Keratinocyte (primary cell): ENCODE measurements around the gene KSR2. TPM values are rescaled to one million over a fixed set of nuclear protein-coding genes. Genes with fewer than 3 reads are reported as not detected.

Experiments
- DNase-seq: peaks from one replicate; pipeline ENCODE4 v3.0.0-alpha.2; 2011; ENCODE audit warnings: low read depth, missing footprints, low spot score
- FAIRE-seq: peaks from 2 replicates; lab custom pipeline; 2011; peaks lifted over from hg19 to GRCh38; lab: Jason Lieb, UNC
- H2AFZ ChIP-seq: 2 replicates; pipeline ENCODE4 v1.6.0; 2012; ENCODE audit warnings: low read length, control low read depth, inconsistent platforms; ENCODE audit not compliant: control insufficient read depth
- H3K27ac ChIP-seq: 2 replicates; pipeline ENCODE4 v1.5.1; 2011; ENCODE audit warnings: low read length; ENCODE audit not compliant: control insufficient read depth, insufficient read depth
- H3K27me3 ChIP-seq: 3 replicates; pipeline ENCODE4 v1.6.0; 2011; ENCODE audit warnings: low read length; ENCODE audit not compliant: control insufficient read depth, insufficient read depth; ENCODE audit errors: extremely low read depth
- H3K36me3 ChIP-seq, 2 experiments: 2 replicates in 1 of 2; 3 replicates in 1 of 2; pipeline ENCODE4 v1.5.1; 2011; ENCODE audit warnings: low read length in 2 of 2, mild to moderate bottlenecking in 1 of 2; ENCODE audit not compliant: control insufficient read depth in 2 of 2, insufficient read depth in 2 of 2; ENCODE audit errors: extremely low read depth in 1 of 2
- H3K4me1 ChIP-seq: 3 replicates; pipeline ENCODE4 v1.5.1; 2011; ENCODE audit warnings: low read length; ENCODE audit not compliant: control insufficient read depth, insufficient read depth; ENCODE audit errors: extremely low read depth
- H3K4me2 ChIP-seq: 3 replicates; pipeline ENCODE4 v1.6.0; 2011; ENCODE audit warnings: low read depth, low read length; ENCODE audit not compliant: control insufficient read depth, insufficient read depth; ENCODE audit errors: extremely low read depth
- H3K4me3 ChIP-seq, 3 experiments: fragments of 200-600 bp in 1 of 3; sonication (generic) in 1 of 3; 2 replicates in 2 of 3; 3 replicates in 1 of 3; pipeline ENCODE4 v1.5.1; 2011 to 2016; ENCODE audit warnings: low read length in 3 of 3, mild to moderate bottlenecking in 3 of 3, control low read depth in 2 of 3, inconsistent platforms in 1 of 3, low read depth in 1 of 3, mixed read lengths in 1 of 3, mixed run types in 1 of 3, moderate library complexity in 1 of 3; ENCODE audit not compliant: control insufficient read depth in 2 of 3, insufficient read depth in 2 of 3; ENCODE audit errors: extremely low read depth in 1 of 3
- H3K79me2 ChIP-seq: 2 replicates; pipeline ENCODE4 v1.6.0; 2012; ENCODE audit warnings: low read length; ENCODE audit not compliant: control insufficient read depth, insufficient read depth
- H3K9ac ChIP-seq: 3 replicates; pipeline ENCODE4 v1.6.0; 2011; ENCODE audit warnings: low read length; ENCODE audit not compliant: control insufficient read depth, insufficient read depth; ENCODE audit errors: extremely low read depth
- H3K9me1 ChIP-seq: 3 replicates; pipeline ENCODE4 v1.6.0; 2011; ENCODE audit warnings: low read length; ENCODE audit not compliant: control insufficient read depth, insufficient read depth; ENCODE audit errors: extremely low read depth
- H3K9me3 ChIP-seq: 2 replicates; pipeline ENCODE4 v1.5.1; 2012; ENCODE audit warnings: low read depth, low read length; ENCODE audit not compliant: control insufficient read depth
- H4K20me1 ChIP-seq: 3 replicates; pipeline ENCODE4 v1.6.0; 2011; ENCODE audit warnings: low read length; ENCODE audit not compliant: control insufficient read depth, insufficient read depth; ENCODE audit errors: extremely low read depth
- CTCF ChIP-seq, 3 experiments: IDR thresholded peaks in 1 of 3; conservative IDR thresholded peaks in 1 of 3; optimal IDR thresholded peaks in 1 of 3; 2 replicates in 2 of 3; 3 replicates in 1 of 3; pipeline versions ENCODE3 to v1.5.1; 2011; ENCODE audit warnings: low read length in 3 of 3, mild to moderate bottlenecking in 3 of 3, moderate library complexity in 2 of 3, control low read depth in 1 of 3, inconsistent platforms in 1 of 3; ENCODE audit not compliant: insufficient read depth in 2 of 3; ENCODE audit errors: extremely low read depth in 1 of 3
- EZH2 ChIP-seq: IDR thresholded peaks from one replicate; pipeline ENCODE4 v1.6.1; 2012; ENCODE audit warnings: inconsistent platforms, mild to moderate bottlenecking, low read length, moderate library complexity
- dilution Hi-C: fragments of 300-500 bp; cut with MboI; formaldehyde crosslinking; loops from one replicate; pipeline ENCODE4 v1.7.0; 2020; ENCODE audit warnings: low sequenced_read_pairs; ENCODE audit not compliant: extremely low pct_ligation_motif_present
- polyA plus RNA-seq, 5 experiments: library from polyadenylated mRNA; depleted of rRNA in 3 of 5; stranded (reverse) in 3 of 5; stranded (forward) in 1 of 5; unstranded in 1 of 5; fragments of >200 nt; gene quantifications; 1 replicate in 1 of 5; 2 replicates in 3 of 5; 3 replicates in 1 of 5; pipeline versions ENCODE4 v1.2.1 to v1.2.3, GENCODE V29; 2011 to 2012; ENCODE audit warnings: missing spikeins in 2 of 5, low read depth in 1 of 5, low replicate concordance in 1 of 5

Gene KSR2
- polyA plus RNA-seq, 1 donor (not counting 4 experiments of a cell fraction or from before 2014, with no cell fraction given): 0.01 TPM

GRCh38 chr12:117408161-117408791 is 560.5 kb downstream of the KSR2 start:
- dilution Hi-C loops: no loop called here
- no peak overlapping the region for H3K4me3 ChIP-seq

GRCh38 chr12:117404940-117405339 is 563.9 kb downstream of the KSR2 start:
- Histone ChIP-seq H3K36me3 (no peaks in the 10 kb centered on the region), H3K27ac (no peak overlapping the region), H3K4me3 (no peak overlapping the region), H3K79me2 (no peaks in the 10 kb centered on the region), H3K4me2 (no peak overlapping the region), H3K9me1 (no peaks in the 10 kb centered on the region), H4K20me1 (no peaks in the 10 kb centered on the region), H3K9me3 (no peaks in the 10 kb centered on the region), H3K4me1 (peaks cover 2% of the 10 kb centered on the region), H3K9ac (no peak overlapping the region), H3K27me3 (peaks cover 3% of the 10 kb centered on the region), H2AFZ (no peak overlapping the region)
- DNase-seq: no peak
- no peak for FAIRE-seq
- dilution Hi-C loops: no loop called here
- TF ChIP-seq CTCF (optimal IDR thresholded peaks at IDR 0.05 in 1 of 3, IDR thresholded peaks at IDR 0.05 in 1 of 3, conservative IDR thresholded peaks at IDR 0.05 in 1 of 3; ENCODE audit: extremely low read depth in 1 of 3, insufficient read depth in 2 of 3, low read length in 3 of 3) (no peak), EZH2 (no peak)

More at GRCh38 chr12:117408161-117408791, 560.5 kb downstream of the KSR2 start:
- no peaks in the 10 kb centered on the region for H3K79me2 ChIP-seq
- DNase-seq (no peak), FAIRE-seq (no peak)
- no peak overlapping the region for H3K27ac ChIP-seq
- H2AFZ ChIP-seq: peak overlapping the region; percentile 72
- peaks cover 3% of the 10 kb centered on the region for H3K27me3 ChIP-seq
- no peaks in the 10 kb centered on the region for H3K36me3 ChIP-seq
- no peaks in the 10 kb centered on the region for H3K9me1 ChIP-seq
- H3K4me1 ChIP-seq: peaks cover 2% of the 10 kb centered on the region
- no peak overlapping the region for H3K9ac ChIP-seq
- no peak overlapping the region for H3K4me2 ChIP-seq
- TF ChIP-seq CTCF (optimal IDR thresholded peaks at IDR 0.05 in 1 of 3, IDR thresholded peaks at IDR 0.05 in 1 of 3, conservative IDR thresholded peaks at IDR 0.05 in 1 of 3; ENCODE audit: extremely low read depth in 1 of 3, insufficient read depth in 2 of 3, low read length in 3 of 3): no peak
- TF ChIP-seq EZH2: no peak
- no peaks in the 10 kb centered on the region for H4K20me1 ChIP-seq
- H3K9me3 ChIP-seq: no peaks in the 10 kb centered on the region
